ENCODE results near the gene PTPRM.

PTPRM gene

GRCh38 chr18:7614042-7614441 is 46.9 kb downstream of the PTPRM start:
- no peak overlapping the region for H3K4me3 ChIP-seq (ENCODE audit: extremely low read depth, insufficient read depth, low read length, poor library complexity, severe bottlenecking)
- WGBS, 2 experiments (ENCODE audit: insufficient coverage in 2 of 2), result 63% methylated on average over 1 of the region's 4 CpGs; no CpG with 5 or more reads in 1 of the 2 experiments
- peaks cover 5% of the 10 kb centered on the region for H3K4me1 ChIP-seq (ENCODE audit: control insufficient read depth, insufficient read depth, low read length, poor library complexity, severe bottlenecking)
- no peak overlapping the region for H3K27ac ChIP-seq (ENCODE audit: low read depth, low read length, severe bottlenecking)
- no peaks in the 10 kb centered on the region for H3K9me3 ChIP-seq (ENCODE audit: control insufficient read depth, low read length)
- no peaks in the 10 kb centered on the region for H3K36me3 ChIP-seq (ENCODE audit: control insufficient read depth, insufficient read depth, low read length)

GRCh38 chr18:7615840-7616239 is 48.7 kb downstream of the PTPRM start:
- Histone ChIP-seq H3K4me1 (ENCODE audit: control insufficient read depth, insufficient read depth, low read length, poor library complexity, severe bottlenecking) (peaks cover 4% of the 10 kb centered on the region), H3K9me3 (ENCODE audit: control insufficient read depth, low read length) (no peaks in the 10 kb centered on the region), H3K4me3 (ENCODE audit: extremely low read depth, insufficient read depth, low read length, poor library complexity, severe bottlenecking) (no peak overlapping the region), H3K27ac (ENCODE audit: low read depth, low read length, severe bottlenecking) (no peak overlapping the region), H3K36me3 (ENCODE audit: control insufficient read depth, insufficient read depth, low read length) (no peaks in the 10 kb centered on the region)
- 98% methylated on average over 8 to 9 of the region's 9 CpGs for WGBS, 2 experiments (ENCODE audit: insufficient coverage in 2 of 2)

- H3K36me3 ChIP-seq (ENCODE audit: control insufficient read depth, insufficient read depth, low read length), result no peaks in the 10 kb centered on the region
- WGBS, 2 experiments (ENCODE audit: insufficient coverage in 2 of 2), result 92 to 100% methylated on average over 2 to 3 of the region's 4 CpGs
- H3K9me3 ChIP-seq (ENCODE audit: control insufficient read depth, low read length), result no peaks in the 10 kb centered on the region
- no peak overlapping the region for H3K27ac ChIP-seq (ENCODE audit: low read depth, low read length, severe bottlenecking)
- peaks cover 4% of the 10 kb centered on the region for H3K4me1 ChIP-seq (ENCODE audit: control insufficient read depth, insufficient read depth, low read length, poor library complexity, severe bottlenecking)
- H3K4me3 ChIP-seq (ENCODE audit: extremely low read depth, insufficient read depth, low read length, poor library complexity, severe bottlenecking), result no peak overlapping the region
These were observed 49.5 kb downstream of the PTPRM start for GRCh38 chr18:7616661-7617060.

GRCh38 chr18:7617738-7618422 is 50.8 kb downstream of the PTPRM start:
- 86 to 96% methylated on average over 2 to 4 of the region's 7 CpGs for WGBS, 2 experiments (ENCODE audit: insufficient coverage in 2 of 2)
- H3K9me3 ChIP-seq (ENCODE audit: control insufficient read depth, low read length), result no peaks in the 10 kb centered on the region
- H3K4me3 ChIP-seq (ENCODE audit: extremely low read depth, insufficient read depth, low read length, poor library complexity, severe bottlenecking), result no peak overlapping the region
- no peaks in the 10 kb centered on the region for H3K36me3 ChIP-seq (ENCODE audit: control insufficient read depth, insufficient read depth, low read length)
- peak overlapping the region; percentile 36 for H3K27ac ChIP-seq (ENCODE audit: low read depth, low read length, severe bottlenecking)
- H3K4me1 ChIP-seq (ENCODE audit: control insufficient read depth, insufficient read depth, low read length, poor library complexity, severe bottlenecking), result peaks cover 4% of the 10 kb centered on the region

- Histone ChIP-seq H3K27ac (ENCODE audit: low read depth, low read length, severe bottlenecking) (no peak overlapping the region), H3K4me3 (ENCODE audit: extremely low read depth, insufficient read depth, low read length, poor library complexity, severe bottlenecking) (no peak overlapping the region)
These were observed 51.9 kb downstream of the PTPRM start for GRCh38 chr18:7618891-7619442.

GRCh38 chr18:7619676-7620075 is 52.6 kb downstream of the PTPRM start:
- Histone ChIP-seq H3K4me3 (ENCODE audit: extremely low read depth, insufficient read depth, low read length, poor library complexity, severe bottlenecking) (no peak overlapping the region), H3K4me1 (ENCODE audit: control insufficient read depth, insufficient read depth, low read length, poor library complexity, severe bottlenecking) (peaks cover 4% of the 10 kb centered on the region), H3K36me3 (ENCODE audit: control insufficient read depth, insufficient read depth, low read length) (no peaks in the 10 kb centered on the region), H3K9me3 (ENCODE audit: control insufficient read depth, low read length) (no peaks in the 10 kb centered on the region), H3K27ac (ENCODE audit: low read depth, low read length, severe bottlenecking) (no peak overlapping the region)
- 94 to 100% methylated on average over 4 to 5 of the region's 7 CpGs for WGBS, 2 experiments (ENCODE audit: insufficient coverage in 2 of 2)

More at GRCh38 chr18:7618891-7619442, 51.9 kb downstream of the PTPRM start:
- H3K4me1 ChIP-seq (ENCODE audit: control insufficient read depth, insufficient read depth, low read length, poor library complexity, severe bottlenecking), result peaks cover 4% of the 10 kb centered on the region
- H3K36me3 ChIP-seq (ENCODE audit: control insufficient read depth, insufficient read depth, low read length), result no peaks in the 10 kb centered on the region
- 85 to 90% methylated on average over 3 of the region's 3 CpGs for WGBS, 2 experiments (ENCODE audit: insufficient coverage in 2 of 2)
- no peaks in the 10 kb centered on the region for H3K9me3 ChIP-seq (ENCODE audit: control insufficient read depth, low read length)

GRCh38 chr18:7622721-7623120 is 55.6 kb downstream of the PTPRM start:
- H3K4me3 ChIP-seq (ENCODE audit: extremely low read depth, insufficient read depth, low read length, poor library complexity, severe bottlenecking), result no peak overlapping the region
- no peaks in the 10 kb centered on the region for H3K36me3 ChIP-seq (ENCODE audit: control insufficient read depth, insufficient read depth, low read length)
- H3K27ac ChIP-seq (ENCODE audit: low read depth, low read length, severe bottlenecking), result no peak overlapping the region
- no peaks in the 10 kb centered on the region for H3K9me3 ChIP-seq (ENCODE audit: control insufficient read depth, low read length)
- peaks cover 17% of the 10 kb centered on the region for H3K4me1 ChIP-seq (ENCODE audit: control insufficient read depth, insufficient read depth, low read length, poor library complexity, severe bottlenecking)

- Histone ChIP-seq H3K4me3 (ENCODE audit: extremely low read depth, insufficient read depth, low read length, poor library complexity, severe bottlenecking) (no peak overlapping the region), H3K4me1 (ENCODE audit: control insufficient read depth, insufficient read depth, low read length, poor library complexity, severe bottlenecking) (peaks cover 19% of the 10 kb centered on the region), H3K27ac (ENCODE audit: low read depth, low read length, severe bottlenecking) (no peak overlapping the region), H3K9me3 (ENCODE audit: control insufficient read depth, low read length) (no peaks in the 10 kb centered on the region), H3K36me3 (ENCODE audit: control insufficient read depth, insufficient read depth, low read length) (no peaks in the 10 kb centered on the region)
- WGBS, 2 experiments (ENCODE audit: insufficient coverage in 2 of 2), result 100% methylated on average over 1 of the region's 1 CpG; no CpG with 5 or more reads in 1 of the 2 experiments
These were observed 56.6 kb downstream of the PTPRM start for GRCh38 chr18:7623681-7624080.

GRCh38 chr18:7624697-7625096 is 57.6 kb downstream of the PTPRM start:
- H3K36me3 ChIP-seq (ENCODE audit: control insufficient read depth, insufficient read depth, low read length), result no peaks in the 10 kb centered on the region
- WGBS, 2 experiments (ENCODE audit: insufficient coverage in 2 of 2), result 93 to 97% methylated on average over 3 to 4 of the region's 6 CpGs
- H3K4me3 ChIP-seq (ENCODE audit: extremely low read depth, insufficient read depth, low read length, poor library complexity, severe bottlenecking), result no peak overlapping the region
- no peak overlapping the region for H3K27ac ChIP-seq (ENCODE audit: low read depth, low read length, severe bottlenecking)
- no peaks in the 10 kb centered on the region for H3K9me3 ChIP-seq (ENCODE audit: control insufficient read depth, low read length)
- peaks cover 16% of the 10 kb centered on the region for H3K4me1 ChIP-seq (ENCODE audit: control insufficient read depth, insufficient read depth, low read length, poor library complexity, severe bottlenecking)

- Histone ChIP-seq H3K36me3 (ENCODE audit: control insufficient read depth, insufficient read depth, low read length) (no peaks in the 10 kb centered on the region), H3K27ac (ENCODE audit: low read depth, low read length, severe bottlenecking) (no peak overlapping the region), H3K4me1 (ENCODE audit: control insufficient read depth, insufficient read depth, low read length, poor library complexity, severe bottlenecking) (peaks cover 24% of the 10 kb centered on the region), H3K9me3 (ENCODE audit: control insufficient read depth, low read length) (no peaks in the 10 kb centered on the region), H3K4me3 (ENCODE audit: extremely low read depth, insufficient read depth, low read length, poor library complexity, severe bottlenecking) (no peak overlapping the region)
- WGBS, 2 experiments (ENCODE audit: insufficient coverage in 2 of 2), result 86 to 92% methylated on average over 2 to 4 of the region's 4 CpGs
These were observed 59.2 kb downstream of the PTPRM start for GRCh38 chr18:7626175-7626921.

Data from mesodermal cell (in vitro differentiated cells).